Hematopoietic multipotent progenitor cell treated with erythropoietin and hydrocortisone succinate and interleukin-3 and kit ligand, for 4 days (in vitro differentiated cells): ENCODE results near the gene STX3.

Experiments
- DNase-seq: peaks from one replicate; pipeline ENCODE4 v3.0.0-alpha.2; 2015

The STX3 gene

DNA sequence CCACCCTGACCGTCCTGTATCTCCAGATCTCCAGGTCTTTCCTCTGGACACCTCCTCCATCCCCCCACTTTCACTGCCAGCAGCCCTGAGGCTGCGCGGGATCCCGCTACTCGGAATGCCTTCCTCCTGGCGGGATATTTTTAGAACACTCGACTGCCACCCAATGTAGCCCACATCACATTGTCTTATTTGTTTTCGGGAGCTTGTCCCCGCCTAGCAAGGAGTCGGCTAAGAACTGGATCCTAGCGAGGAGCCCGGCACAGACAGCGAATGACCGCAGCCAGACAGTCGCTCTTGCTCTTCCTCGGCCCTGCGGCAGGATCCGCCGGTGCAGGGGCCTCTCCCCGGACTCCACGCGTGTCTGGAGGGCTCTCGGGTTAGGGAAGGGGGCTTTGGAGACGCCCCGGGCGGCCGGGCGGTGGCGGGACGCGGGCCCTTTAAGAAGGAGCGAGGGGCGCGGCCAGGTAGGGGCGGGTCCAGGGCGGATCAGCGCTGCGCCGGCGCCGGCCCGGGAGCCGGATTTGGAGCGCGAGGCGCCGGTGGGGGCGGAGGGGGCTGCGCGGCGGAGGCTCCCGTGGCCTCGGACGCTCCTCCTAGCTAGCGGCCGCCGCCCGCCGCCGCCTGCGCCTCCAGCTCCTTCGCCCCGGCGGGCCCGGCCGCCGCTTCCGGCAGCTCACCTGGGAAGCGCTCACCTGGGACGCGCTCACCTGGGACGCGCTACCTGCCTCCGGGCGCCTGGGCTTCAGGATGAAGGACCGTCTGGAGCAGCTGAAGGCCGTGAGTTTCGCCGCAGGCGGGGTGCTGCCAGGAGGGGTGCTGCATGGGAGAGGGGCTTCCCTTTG, at the start of gene STX3:
Gene STX3 (plus strand): TSS at position 518 of the 842 bp plus-strand sequence. CDS start 230 bp downstream, at position 748.
- peak; percentile 76 for DNase-seq

DNA sequence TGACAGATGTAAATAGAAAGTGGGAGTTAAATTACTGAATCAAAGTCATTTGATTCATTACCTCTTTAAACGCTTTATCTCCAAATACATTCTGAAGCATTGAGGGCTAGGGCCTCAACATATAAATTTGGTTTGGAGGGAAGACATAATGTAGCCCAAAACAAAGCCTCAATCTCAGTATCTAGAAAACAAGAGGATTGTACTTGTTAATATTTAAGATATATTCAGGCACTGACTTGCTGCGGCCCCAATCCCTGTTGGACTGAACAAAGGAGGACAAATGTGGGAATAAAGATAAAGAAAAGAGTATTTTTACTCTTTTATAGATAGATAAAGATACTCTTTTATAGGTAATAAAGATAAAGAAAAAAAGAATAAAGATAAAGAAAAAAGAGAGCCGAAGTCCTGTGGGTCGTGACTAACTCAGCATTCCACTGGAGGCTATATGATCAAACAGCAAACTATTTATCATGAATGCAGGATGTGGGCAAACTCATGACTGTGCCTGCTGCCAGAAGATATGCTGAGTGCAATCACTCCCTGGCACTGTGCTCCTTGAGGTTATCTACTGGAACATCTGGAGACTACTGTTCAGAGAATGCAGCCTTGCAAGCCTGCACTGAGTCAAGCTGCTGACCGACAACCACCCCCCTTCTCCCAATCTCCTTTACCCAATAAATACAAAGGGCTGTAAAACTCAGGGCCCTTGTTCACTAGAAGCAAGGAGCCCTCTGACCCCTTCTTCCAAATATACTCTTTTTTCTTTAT, 48.5 kb upstream of the STX3 start:
- DNase-seq, result peak; percentile 94

DNA sequence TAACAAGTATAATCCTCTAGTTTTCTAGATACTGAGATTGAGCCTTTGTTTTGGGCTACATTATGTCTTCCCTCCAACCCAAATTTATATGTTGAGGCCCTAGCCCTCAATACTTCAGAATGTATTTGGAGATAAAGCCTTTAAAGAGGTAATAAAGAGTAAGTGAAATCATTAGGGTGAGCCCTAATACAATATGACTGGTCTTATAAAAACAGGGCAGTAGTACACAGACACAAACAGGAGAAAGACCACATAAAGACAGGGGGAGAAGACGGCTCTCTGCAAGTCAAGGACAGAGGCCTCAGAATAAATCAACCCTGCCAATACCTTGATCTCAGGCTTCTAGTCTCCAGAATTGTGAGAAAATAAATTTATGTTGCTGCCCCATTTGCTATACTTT, 47.8 kb upstream of the STX3 start:
- no peak for DNase-seq

DNA sequence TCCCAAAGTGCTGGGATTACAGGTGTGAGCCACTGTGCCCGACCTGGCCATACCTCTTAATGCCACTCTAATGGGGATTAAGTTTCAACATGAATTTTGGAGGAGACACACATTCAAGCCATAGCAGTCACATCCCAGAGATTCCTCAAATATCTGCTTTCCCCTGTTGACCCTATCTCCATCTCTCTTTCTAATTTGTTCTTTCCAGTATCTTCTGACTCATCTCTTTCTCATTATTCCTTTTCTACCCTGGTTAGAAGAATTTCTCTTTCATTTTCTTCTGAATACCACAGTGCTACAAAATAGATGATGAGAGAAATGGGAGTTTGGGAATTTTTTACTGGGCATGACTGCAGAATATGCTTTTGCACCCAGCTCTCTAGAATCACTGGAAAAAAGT, 46.6 kb upstream of the STX3 start:
- no peak for DNase-seq

DNA sequence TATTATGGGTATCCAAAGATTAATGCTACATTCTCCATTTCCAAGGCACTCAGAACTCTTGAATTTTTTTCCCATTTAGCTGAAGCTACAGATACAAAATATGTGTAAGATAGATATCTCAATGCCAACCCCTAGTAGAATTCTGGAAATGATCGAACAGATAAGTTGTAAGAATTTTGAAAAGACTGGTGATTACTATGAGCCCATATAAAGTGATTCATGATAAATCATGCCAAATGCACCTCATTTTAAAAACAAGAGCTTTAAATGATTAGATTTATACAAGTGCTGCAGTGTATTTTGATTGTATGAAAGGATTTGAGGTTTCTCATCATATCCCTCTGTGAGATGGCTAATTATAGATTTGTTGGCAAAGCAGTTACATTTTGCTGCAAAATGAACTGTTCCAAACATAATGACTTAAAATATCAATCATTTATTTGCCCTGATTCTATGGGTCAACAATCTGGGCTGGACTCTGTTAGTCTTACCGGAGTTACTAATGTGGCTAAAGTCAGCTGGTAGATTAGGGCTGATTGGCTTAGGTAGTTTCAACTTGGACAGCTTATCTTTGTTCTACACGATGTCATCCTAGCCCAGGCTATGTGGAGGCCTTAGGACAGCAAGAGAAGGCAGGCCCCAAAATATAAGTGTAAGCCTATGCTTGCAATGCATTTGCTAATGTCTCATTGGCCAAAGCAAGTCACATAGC, 44.9 kb upstream of the STX3 start:
- DNase-seq, result peak; percentile 16

DNA sequence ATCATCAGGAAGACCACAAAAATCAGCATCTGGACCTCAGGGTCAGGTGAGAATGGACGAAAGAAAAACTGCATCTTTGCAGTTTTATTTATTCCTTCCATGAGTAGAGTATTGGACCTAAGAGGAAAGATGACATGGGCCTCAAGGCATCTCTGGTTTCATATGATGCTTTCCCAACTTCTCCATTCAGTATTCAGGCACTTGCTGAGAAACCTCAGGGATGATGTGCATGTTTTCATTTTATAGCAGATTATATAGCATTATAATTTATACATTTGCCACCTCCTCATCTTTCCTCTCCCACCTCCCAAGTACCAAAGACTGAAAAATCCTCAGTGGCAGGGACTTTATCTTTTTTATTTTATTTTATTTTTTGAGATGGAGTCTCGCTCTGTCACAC, 41.4 kb upstream of the STX3 start, which contains the start of gene OR10V1:
Gene OR10V1 (minus strand): TSS at position 101 of the 400 bp plus-strand sequence. CDS start 0 bp downstream, at position 101.
- DNase-seq, result no peak

DNA sequence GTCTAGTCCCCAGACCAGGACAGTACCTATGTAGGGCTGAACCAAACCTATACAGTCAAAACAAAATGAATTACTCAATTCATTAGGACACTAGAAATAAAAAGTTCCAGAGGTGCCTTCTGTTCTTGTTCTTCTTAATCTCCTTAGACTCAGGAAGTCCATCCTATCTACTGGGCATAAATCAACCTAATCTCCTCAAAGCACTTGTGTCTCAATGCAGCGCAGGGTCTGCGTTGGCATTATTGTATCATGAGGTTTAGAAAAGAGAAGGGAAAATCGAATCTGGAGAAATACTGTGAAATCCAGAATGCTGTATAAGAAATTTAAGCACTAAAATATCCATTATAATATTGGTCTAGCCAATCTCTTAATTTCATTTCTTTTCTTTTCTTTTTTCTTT, 39.1 kb upstream of the STX3 start:
- DNase-seq, result peak; percentile 66

DNA sequence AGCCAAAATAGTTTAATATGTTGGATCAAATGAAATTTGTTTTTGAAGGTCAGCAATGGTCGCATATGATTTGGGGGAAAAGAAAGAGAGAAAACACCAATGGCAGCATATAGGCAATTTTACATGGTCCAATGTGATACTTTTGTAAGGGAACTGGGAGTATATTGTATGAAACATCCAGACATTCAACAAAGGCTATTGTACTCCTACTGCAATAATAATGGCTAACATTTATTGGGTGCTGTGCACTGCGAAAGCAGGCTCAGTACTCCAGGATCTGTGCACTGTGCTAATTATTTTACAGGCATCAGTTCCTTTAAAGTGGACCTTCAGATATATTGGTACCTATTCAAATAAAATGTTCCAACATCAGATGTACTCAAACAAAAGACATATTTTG, 35.6 kb upstream of the STX3 start:
- no peak for DNase-seq

DNA sequence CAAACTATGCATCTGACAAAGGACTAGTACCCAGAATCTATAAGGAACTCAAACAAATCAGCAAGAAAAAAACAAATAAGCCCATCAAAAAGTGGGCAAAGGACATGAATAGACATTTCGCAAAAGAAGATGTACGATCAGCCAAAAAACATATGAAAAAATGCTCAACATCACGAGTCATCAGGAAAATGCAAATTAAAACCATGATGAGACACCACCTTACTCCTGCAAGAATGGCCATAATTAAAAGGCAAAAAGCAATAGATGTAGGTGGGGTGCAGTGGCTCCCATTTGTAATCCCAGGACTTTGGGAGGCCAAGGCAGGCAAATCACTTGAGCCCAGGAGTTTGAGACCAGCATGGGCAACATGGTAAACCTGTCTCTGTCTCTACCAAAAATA, 31.1 kb upstream of the STX3 start:
- DNase-seq, result no peak

DNA sequence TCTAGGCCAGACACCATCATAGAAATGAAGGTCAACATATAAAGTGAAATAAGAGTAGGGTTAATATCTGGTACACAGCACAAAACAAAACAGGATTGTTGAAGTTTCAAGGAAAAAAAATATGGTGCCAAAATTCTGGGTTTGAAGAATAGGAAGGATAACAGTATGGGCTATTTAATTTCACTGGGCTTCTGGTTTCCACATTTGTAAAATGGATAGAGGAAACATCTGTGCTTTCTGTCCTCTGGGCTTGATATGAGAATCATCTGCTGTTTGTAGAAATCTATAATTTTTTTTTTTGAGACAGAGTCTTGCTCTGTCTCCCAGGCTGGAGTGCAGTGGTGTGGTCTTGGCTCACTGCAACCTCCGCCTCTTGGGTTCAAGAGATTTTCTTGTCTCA, 27.8 kb upstream of the STX3 start:
- DNase-seq, result peak; percentile 15

DNA sequence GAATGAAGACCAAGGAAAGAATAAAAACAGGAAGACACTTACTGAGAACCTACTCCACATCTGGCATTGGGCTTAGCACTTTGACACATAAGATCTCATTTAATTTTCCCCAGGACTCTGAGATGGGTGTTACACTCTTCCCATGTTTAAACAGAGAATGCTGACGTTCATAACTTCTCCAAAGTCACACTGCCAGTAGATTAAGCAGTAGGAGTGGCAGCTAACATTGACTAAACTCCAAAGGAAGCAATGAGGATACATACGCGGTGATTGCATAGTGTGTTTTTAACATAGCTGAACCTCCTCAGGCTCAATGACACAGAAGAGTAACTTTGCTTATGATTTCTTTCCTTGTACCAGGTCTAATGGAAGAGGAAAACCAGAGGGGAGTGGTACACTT, 27.0 kb upstream of the STX3 start:
- DNase-seq, result no peak

DNA sequence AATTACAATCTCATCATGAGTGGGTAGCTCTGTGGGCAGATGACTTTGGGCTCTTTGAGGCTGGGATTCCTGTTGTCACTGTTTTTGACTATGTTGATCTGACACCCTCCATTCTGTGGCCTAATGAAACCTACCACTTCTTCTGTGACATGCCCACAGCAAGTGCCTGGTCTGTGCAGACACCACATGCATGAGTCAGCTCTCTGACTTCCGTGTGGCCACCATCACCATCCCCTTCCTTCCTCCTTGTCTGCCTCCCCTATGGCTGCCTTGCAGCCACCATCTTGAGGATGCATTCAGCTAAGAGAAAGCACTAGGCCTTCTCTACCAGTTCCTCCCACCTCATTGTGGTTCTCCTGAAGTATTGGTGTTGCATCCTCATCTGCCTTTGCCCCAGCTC, 26.3 kb upstream of the STX3 start:
- DNase-seq, result peak; percentile 64

DNA sequence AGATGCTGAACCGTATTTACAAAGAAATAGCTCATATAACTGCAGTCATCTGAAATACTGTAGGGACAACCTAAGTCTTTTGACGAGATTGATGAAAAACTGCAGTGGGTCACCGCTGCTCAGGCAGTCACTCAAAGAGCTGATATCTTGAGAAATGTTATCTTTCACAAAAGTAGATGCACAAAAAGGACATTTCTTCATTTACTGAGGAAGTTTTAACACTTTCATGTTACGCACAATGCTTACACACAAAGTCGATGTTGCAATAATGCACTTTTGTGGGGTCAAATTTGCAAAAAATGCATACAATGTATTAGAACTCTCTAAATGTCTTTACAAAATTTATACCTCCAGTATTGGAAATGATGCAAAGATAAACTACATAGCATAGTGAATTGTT, 25.3 kb upstream of the STX3 start:
- peak; percentile 37 for DNase-seq

DNA sequence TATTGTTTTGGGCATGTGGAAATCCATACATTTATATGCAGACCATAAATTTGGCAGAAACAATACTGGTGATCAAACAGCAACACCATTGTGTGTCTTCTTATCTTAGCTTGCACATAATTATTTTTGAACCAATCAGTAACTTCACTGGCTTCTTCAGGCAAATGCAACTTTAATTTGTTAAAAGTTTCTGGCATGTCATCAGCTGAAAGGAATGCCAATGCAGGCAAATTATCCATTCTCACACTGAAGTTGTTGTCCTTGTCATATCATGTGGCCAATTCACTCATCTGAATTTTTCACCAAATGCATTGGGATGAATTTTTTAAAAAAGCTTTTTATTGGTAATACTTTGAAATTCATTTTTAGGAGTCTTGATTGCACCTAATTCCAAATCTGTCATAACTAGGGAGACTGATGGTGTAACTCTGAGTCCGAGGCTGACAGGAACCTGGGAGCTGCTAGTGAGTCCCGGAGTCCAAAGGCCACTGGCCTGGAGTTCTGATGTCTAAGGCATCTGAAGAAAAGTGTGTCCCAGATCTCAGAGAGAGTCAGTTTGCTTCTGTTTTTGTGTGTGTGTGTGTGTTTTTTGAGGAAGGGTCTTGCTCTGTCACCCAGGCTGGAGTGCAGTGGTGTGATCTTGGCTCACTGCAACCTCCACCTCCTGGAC, 24.1 kb upstream of the STX3 start:
- DNase-seq, result no peak

DNA sequence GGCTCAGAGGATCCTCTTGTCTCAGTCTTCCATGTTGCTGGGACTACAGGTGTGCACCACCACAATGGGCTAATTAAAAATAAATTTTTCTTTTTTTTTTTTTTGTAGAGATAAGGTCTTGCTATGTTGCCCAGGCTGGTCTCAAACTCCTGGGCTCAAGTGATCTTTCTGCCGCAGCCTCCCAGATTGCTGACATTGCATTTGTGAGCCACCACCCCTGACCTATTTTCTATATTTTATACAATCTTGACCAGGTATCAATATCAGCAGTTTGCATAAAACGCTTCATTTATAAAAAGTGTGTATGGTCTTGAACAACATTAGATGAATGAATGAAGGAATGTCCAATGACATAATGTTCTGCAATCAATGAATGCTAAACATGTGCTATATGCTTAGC, 9.1 kb upstream of the STX3 start:
- no peak for DNase-seq

DNA sequence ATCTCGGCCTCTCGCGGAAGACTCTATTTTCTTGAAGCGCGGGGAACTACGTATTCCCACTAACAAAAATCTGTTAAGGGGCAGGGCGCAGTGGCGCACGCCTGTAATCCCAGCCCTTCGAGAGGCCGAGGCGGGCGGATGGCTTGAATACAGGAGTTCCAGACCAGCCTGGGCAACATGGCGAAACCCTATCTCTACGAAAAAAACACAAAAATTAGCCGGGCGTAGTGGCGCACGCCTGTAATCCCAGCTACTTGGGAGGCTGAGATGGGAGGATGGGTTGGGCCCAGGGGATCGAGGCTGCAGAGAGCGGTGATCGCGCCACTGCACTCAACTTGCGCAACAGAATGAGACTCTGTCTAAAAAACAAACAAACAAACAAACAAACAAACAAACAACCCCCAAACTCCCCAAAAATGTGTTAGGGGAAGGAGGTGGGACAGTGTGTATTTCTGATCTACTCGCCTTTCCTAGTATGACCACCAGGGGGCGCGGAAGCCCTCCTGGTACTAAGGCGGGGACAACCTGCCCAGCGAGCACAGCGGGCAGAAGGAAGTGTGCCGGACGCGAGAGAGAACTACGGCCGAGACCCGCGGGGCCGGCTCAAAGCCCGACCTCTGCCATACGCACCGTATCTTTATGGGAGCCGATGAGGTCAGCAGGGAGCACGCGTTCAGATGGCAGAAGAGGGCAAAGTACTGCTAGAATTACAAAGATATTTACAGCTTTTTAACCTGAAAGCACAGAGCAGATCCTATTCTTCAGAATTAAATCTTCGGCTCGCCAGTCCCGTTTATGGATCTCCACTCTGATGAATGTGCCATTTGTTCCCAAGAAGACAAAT, 1.3 kb upstream of the STX3 start:
- peak; percentile 89 for DNase-seq

DNA sequence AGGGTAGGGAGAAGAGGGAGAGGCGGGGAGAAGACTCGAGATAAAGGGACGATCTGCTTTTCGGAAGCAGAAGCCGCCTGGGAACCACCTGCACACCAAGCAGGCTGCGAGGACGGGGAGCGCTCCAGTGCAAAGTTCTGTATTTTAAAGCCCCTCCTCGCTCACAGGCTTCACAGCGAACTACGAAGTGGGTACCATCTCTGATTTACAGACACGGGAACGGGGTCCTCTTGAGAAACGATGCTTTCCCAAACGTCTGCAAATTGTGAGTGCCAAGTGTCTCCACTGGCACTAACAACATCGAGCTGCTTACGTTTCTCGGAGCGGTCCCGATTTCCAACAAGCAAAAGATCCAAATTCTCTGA, 700 bp upstream of the STX3 start:
- peak; percentile 49 for DNase-seq

DNA sequence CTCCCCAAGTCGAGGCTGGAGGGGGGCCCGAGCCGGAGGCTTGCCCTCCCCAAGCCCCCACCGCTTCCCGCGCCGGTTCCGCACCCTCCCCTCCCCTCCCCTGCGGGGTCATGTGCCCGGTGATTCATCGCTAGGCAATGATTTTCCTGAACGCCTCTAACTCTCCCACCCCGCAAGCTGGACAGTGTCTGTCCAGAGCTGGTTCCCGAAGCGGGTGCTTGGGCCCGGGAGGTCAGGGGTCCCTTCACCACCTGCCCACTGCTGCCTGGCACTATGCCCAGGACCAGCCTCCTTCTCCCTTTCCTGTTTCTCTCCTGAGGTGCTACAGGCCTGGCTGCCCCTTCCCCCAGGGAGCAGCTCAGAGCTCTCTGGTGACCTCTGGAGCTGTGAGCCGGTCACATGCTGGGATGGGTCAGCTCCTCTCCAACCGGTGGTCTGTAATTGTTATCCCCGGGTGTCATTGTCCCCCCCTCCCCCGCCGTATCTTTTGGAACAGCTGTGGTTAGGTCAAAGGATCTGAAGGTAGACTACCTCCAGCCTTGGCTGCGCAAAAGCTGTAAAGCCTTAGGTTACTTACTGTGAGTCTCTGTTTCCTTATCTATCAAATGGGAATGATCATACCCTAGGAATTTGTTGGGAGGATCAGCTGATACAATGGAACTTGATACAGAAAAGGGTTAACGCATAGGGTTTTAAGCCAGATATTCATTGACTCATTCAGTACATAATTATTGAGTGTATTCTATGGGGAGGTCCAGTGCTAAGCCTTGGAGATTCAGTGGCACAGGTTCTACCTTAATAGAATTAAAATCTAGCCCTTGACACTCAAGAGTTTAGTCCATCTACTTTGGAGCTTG, 753 bp downstream of the STX3 start:
- peak; percentile 56 for DNase-seq

DNA sequence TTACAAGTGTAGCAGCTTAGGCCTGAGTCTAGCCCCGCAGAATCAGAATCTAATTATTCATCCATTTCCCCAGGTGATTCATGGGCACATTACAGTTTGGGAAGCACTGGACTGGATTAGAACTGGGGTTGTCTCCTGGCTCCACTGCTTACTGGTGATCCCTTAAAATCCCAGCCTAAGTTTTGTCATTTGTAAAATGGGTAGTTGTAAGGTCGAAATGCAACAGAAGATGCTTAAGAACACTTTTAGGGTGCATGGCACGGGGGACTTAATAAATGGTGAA, 1.3 kb downstream of the STX3 start:
- no peak for DNase-seq

DNA sequence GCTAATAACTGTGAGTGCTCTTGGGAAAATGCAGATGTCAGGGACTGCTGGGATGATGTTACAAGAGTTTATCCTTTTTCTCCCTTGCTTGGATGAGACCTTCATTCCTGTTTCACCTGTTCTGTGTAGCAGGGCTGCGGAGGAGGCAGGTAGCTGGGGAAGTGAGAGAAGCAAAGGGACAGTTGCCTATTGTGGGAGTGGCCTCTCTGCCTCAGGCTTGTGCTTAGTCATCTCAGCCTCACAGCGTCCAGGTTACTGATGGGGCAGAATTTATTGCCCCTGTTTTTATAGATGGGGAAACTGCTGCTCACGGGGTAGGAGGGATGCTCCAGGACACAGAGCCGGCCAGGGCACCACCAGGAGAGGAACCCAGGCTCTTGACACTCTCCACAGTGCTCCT, 1.7 kb downstream of the STX3 start:
- peak; percentile 46 for DNase-seq

DNA sequence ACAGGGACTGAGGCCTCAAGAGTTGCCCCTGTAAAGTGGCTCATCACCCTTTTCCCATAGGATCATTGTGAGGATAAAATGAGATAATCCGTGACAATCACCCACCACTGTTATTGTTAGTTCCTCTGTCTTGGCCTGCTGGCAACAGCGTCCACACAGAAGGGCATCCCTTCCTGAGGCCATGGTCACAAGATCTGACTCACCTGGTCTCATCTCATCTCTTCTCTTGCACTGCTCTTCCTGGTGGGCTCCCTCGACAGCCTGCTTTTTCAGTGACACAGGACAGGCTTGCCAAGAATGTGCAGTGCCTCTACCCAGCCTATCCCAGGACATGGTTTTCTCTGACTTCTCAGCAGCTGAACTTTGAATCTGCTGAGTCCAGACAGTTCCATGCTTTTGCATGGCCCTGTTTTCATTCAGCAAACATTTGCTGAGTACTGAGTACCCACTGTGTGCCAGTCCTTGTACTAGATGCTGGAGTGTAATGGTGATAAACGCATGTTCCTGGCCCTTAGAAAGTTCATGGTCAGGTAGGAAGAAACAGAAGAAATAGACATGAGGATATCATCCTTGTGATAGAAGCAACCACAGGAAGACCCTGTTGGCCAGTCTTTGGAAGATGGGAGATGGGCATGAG, 3.3 kb downstream of the STX3 start:
- no peak for DNase-seq
